Activated CD4-positive, alpha-beta T cell treated with anti-CD3 and anti-CD28 coated beads for 36 hours (primary cell): Measurements from ENCODE around the gene FBXO30. TPM values are rescaled to one million over a fixed set of nuclear protein-coding genes. Genes with fewer than 3 reads are reported as not detected.

ENCODE experiments used
- ATAC-seq: fragments of 200-7000 bp; cut with Tn5 transposase; one replicate; pipeline ENCODE4 v1.10.0; 2021; ENCODE audit warnings: mild to moderate bottlenecking, moderate library complexity
- CTCF ChIA-PET: fragments of 350-600 bp; sonication (Branson Sonifier 250); formaldehyde crosslinking; loops from one replicate; lab custom pipeline; 2021; ENCODE audit warnings: antibody characterized with exemption; lab: Charles Lee
- POLR2A ChIA-PET: fragments of 350-600 bp; sonication (Branson Sonifier 250); formaldehyde crosslinking; loops from one replicate; lab custom pipeline; 2021; ENCODE audit warnings: antibody characterized with exemption, inconsistent platforms; lab: Charles Lee
- DNase-seq: peaks from one replicate; pipeline ENCODE4 v3.0.0-alpha.2; 2020
- H3K27ac Mint-ChIP-seq: one replicate; pipeline ENCODE4 v1.8.0; 2021; ENCODE audit warnings: mixed read lengths
- H3K27me3 Mint-ChIP-seq: one replicate; pipeline ENCODE4 v1.8.0; 2021; ENCODE audit warnings: mixed read lengths
- H3K36me3 Mint-ChIP-seq: one replicate; pipeline ENCODE4 v1.8.0; 2021; ENCODE audit warnings: low read depth, mixed read lengths
- H3K4me1 Mint-ChIP-seq: one replicate; pipeline ENCODE4 v1.8.0; 2021; ENCODE audit warnings: mixed read lengths
- H3K4me3 Mint-ChIP-seq: one replicate; pipeline ENCODE4 v1.8.0; 2021; ENCODE audit warnings: mild to moderate bottlenecking, moderate library complexity, mixed read lengths
- H3K9me3 Mint-ChIP-seq: one replicate; pipeline ENCODE4 v1.8.0; 2021; ENCODE audit warnings: low read depth, mixed read lengths
- intact Hi-C, 2 experiments: fragments of 100-400 bp; cut with DNase I in 1 of 2; cut with micrococcal nuclease in 1 of 2; formaldehyde crosslinking; loops; one replicate each; pipeline versions ENCODE4 v1.14.2 to v1.15.1; 2022 to 2024; cut with DNase I, micrococcal nuclease
- total RNA-seq, 2 experiments: library from RNA; stranded (reverse); gene quantifications; one replicate each; pipeline ENCODE4 v1.2.3, GENCODE V29; 2021

The FBXO30 gene
- total RNA-seq, 2 experiments from 2014 or later: 2.3 to 2.8 TPM

DNA sequence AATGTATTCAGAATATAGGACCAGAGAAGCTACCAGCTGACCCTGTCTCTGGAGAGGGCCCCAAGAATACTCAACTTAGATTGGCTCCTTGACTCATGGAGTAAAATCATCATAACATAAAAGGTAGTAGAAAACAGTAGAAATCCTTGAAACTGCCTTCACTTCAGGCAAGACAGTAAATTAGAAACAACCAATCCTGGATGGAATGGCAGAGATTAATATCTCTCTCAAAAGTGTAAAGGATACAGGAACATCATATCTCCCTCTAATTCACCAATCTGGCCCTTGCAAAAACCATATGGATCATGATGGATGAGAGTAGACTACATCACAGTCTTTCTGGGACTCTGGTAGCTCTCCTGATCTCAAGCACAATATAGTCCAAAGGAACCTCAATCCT, 58.9 kb downstream of the FBXO30 start:
- intact Hi-C loops: no loop called here
- no peak overlapping the region for H3K4me3 Mint-ChIP-seq
- no peak for DNase-seq
- H3K27me3 Mint-ChIP-seq: peaks cover 4% of the 10 kb centered on the region
- H3K9me3 Mint-ChIP-seq: no peaks in the 10 kb centered on the region
- no peak for ATAC-seq
- H3K36me3 Mint-ChIP-seq: no peaks in the 10 kb centered on the region
- H3K4me1 Mint-ChIP-seq: no peaks in the 10 kb centered on the region
- H3K27ac Mint-ChIP-seq: no peak overlapping the region
- POLR2A ChIA-PET: no interaction called here
- CTCF ChIA-PET: no interaction called here

DNA sequence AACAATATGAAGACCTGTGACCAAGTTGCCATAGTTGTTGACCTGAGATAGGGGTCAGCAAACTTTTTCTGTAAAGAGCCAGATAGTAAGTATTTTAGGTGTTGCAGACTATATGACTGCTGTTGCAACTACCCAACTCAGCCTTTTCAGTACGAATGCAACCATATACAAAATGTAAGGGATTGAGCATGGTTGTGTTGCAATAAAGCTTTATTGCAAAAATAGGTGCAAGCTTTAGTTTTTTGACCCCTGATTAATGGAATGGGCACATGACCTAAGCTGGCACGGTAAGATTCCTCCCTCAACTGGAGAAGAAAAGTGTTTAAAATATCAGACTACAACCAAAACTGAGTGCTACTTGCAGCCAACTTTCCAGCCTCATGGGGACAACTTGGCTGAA, 62.0 kb downstream of the FBXO30 start:
- H3K4me3 Mint-ChIP-seq: no peak overlapping the region
- DNase-seq (no peak), ATAC-seq (no peak)
- ChIA-PET POLR2A (interaction anchor here (0.6 kb wide), 1 partner anchor 228 kb away, joined by 3 read pairs; no protein-coding TSS in a partner anchor), CTCF (interaction anchor here (0.8 kb wide), 1 partner anchor 9 kb away, joined by 3 read pairs; no protein-coding TSS in a partner anchor)
- peaks cover 4% of the 10 kb centered on the region for H3K4me1 Mint-ChIP-seq
- peaks cover 2% of the 10 kb centered on the region for H3K27me3 Mint-ChIP-seq
- intact Hi-C loops: no loop called here
- peaks cover 4% of the 10 kb centered on the region for H3K36me3 Mint-ChIP-seq
- H3K9me3 Mint-ChIP-seq: no peaks in the 10 kb centered on the region
- H3K27ac Mint-ChIP-seq: no peak overlapping the region

- Mint-ChIP-seq H3K9me3 (no peaks in the 10 kb centered on the region), H3K27me3 (peaks cover under 1% of the 10 kb centered on the region), H3K27ac (no peak overlapping the region), H3K4me1 (peaks cover 4% of the 10 kb centered on the region), H3K4me3 (no peak overlapping the region), H3K36me3 (peaks cover 6% of the 10 kb centered on the region)
- CTCF ChIA-PET: no interaction called here
- no peak for ATAC-seq
- POLR2A ChIA-PET: no interaction called here
- no peak for DNase-seq
- intact Hi-C loops: no loop called here
Observed at GRCh38 chr6:145749632-145750031, 65.0 kb downstream of the FBXO30 start.

GRCh38 chr6:145745861-145746260, 68.7 kb downstream of the FBXO30 start:
- H3K9me3 Mint-ChIP-seq: no peaks in the 10 kb centered on the region
- ChIA-PET CTCF (no interaction called here), POLR2A (no interaction called here)
- intact Hi-C loops: no loop called here
- H3K36me3 Mint-ChIP-seq: peaks cover 6% of the 10 kb centered on the region
- H3K27ac Mint-ChIP-seq: no peak overlapping the region
- peaks cover 4% of the 10 kb centered on the region for H3K4me1 Mint-ChIP-seq
- no peak for DNase-seq
- no peak for ATAC-seq
- no peaks in the 10 kb centered on the region for H3K27me3 Mint-ChIP-seq
- H3K4me3 Mint-ChIP-seq: no peak overlapping the region

DNA sequence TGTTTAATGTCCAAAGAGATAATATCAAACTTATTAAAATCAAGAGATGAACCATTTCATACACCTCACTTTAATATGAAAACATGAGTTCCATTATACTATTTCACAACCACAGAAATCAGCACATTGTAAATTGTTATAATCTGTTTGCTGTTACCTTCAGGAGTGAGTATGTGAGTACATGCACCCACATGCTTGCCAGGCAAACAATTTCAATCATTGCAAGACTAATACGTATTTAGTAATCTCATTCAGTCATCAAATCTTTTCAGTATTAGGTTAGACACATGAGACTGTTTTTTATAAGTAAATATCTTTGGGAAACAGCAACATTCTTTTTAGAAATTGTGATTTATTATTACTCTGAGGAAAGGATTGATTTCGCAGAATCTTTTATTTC, 70.0 kb downstream of the FBXO30 start:
- Mint-ChIP-seq H3K36me3 (peaks cover 6% of the 10 kb centered on the region), H3K27ac (no peak overlapping the region), H3K9me3 (peaks cover 2% of the 10 kb centered on the region), H3K4me1 (peaks cover 2% of the 10 kb centered on the region), H3K4me3 (no peak overlapping the region), H3K27me3 (no peaks in the 10 kb centered on the region)
- DNase-seq: no peak
- ChIA-PET POLR2A (no interaction called here), CTCF (no interaction called here)
- intact Hi-C loops: no loop called here
- no peak for ATAC-seq

Other genes with a start within 250 kb of the FBXO30 start
- gene EPM2A, start 79.3 kb downstream of the FBXO30 start, total RNA-seq: 1 to 10 TPM; 6.7 to 7.2 TPM
- gene SHPRH, start 149.6 kb upstream of the FBXO30 start, total RNA-seq: 10 to 100 TPM; 12.6 to 14.2 TPM
- gene GRM1, start 214.3 kb upstream of the FBXO30 start, total RNA-seq: not detected